ENCODE data around the gene TBL3. TPM values are rescaled to one million over a fixed set of nuclear protein-coding genes. Genes with fewer than 3 reads are reported as not detected.

TBL3 gene
- total and polyA plus RNA-seq, 9 of the 15 experiments (the other 6 are each of a cell fraction or from before 2014, with no cell fraction given) = 0.97 to 117 (median 24.5) TPM

DNA sequence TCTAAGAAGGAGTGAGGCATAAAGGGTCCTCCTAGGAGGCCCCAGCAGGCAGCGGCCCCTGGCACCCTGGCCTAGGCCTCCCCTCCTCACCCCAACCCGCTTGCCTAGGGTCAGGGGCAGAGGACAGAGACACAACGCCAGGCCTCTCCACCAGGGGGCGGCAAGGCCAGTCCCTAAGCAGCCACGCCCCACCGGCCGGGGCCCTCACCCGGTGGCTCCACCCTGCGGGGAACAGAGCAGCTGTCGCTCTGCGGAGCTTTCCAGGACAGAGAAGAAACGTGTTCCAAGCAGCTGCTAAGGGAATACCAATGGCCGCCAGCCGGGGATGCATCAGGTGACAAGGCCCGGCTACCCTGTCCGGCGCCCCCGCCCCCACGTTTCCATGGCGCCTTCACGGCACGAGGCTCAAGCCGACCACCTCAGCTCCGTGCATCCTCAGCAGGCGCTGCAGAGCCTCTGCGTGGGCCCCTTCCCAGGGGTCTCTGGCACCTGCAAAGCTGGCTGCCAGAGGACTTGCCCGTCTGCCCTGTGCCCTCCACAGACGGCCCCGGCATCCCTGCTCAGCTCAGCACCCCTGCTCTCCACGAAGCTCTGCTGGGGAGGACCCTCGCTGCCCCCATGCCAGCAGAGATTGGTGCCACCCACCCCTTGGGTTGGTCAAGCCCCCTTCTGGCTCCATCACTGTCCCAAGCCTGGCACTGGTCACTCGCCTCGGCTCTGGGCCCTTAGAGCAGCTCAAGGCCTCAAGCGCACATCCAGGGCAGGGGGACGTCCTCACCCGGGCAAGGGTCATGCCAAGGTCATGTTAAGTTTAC is 32.2 kb downstream of the TBL3 start (continued):
- TF ChIP-seq SAP30 (IDR thresholded peaks at IDR 0.05; ENCODE audit: borderline replicate concordance, insufficient read depth, low read depth, low read length, poor library complexity, severe bottlenecking) (peak; percentile 60), RBFOX2 (IDR thresholded peaks at IDR 0.05; ENCODE audit: low read depth, low read length) (peak; percentile 65), MTA3 (IDR thresholded peaks at IDR 0.05; ENCODE audit: borderline replicate concordance) (0 out of 2 replicates have a peak, but pooled peaks have one; percentile 38), RBBP5 (IDR thresholded peaks at IDR 0.05; ENCODE audit: borderline replicate concordance, insufficient read depth, low read length, poor library complexity, severe bottlenecking) (peak; percentile 29), FOXK1 (CRISPR knock-in tag; IDR thresholded peaks at IDR 0.05; ENCODE audit: borderline replicate concordance) (peak; percentile 65; the same call in 1 of the 2 replicates), KAT2B (IDR thresholded peaks at IDR 0.05; ENCODE audit: low read depth, low read length) (peak; percentile 98), HDGF (IDR thresholded peaks at IDR 0.05) (0 out of 2 replicates have a peak, but pooled peaks have one; percentile 4), ZKSCAN1 (IDR thresholded peaks at IDR 0.05; ENCODE audit: low read depth, low read length) (peak; percentile 60; the same call in 1 of the 2 replicates), KLF1 (tag; IDR thresholded peaks at IDR 0.05) (peak; percentile 57; the same call in 1 of the 2 replicates), ZFP30 (CRISPR knock-in tag; IDR thresholded peaks at IDR 0.05; ENCODE audit: borderline replicate concordance) (no peak)
- TF ChIP-seq, protein P1, sequence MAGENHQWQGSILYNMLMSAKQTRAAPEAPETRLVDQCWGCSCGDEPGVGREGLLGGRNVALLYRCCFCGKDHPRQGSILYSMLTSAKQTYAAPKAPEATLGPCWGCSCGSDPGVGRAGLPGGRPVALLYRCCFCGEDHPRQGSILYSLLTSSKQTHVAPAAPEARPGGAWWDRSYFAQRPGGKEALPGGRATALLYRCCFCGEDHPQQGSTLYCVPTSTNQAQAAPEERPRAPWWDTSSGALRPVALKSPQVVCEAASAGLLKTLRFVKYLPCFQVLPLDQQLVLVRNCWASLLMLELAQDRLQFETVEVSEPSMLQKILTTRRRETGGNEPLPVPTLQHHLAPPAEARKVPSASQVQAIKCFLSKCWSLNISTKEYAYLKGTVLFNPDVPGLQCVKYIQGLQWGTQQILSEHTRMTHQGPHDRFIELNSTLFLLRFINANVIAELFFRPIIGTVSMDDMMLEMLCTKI (IDR thresholded peaks at IDR 0.05; ENCODE audit: partially characterized antibody) = no peak
- TF ChIP-seq, protein P2, sequence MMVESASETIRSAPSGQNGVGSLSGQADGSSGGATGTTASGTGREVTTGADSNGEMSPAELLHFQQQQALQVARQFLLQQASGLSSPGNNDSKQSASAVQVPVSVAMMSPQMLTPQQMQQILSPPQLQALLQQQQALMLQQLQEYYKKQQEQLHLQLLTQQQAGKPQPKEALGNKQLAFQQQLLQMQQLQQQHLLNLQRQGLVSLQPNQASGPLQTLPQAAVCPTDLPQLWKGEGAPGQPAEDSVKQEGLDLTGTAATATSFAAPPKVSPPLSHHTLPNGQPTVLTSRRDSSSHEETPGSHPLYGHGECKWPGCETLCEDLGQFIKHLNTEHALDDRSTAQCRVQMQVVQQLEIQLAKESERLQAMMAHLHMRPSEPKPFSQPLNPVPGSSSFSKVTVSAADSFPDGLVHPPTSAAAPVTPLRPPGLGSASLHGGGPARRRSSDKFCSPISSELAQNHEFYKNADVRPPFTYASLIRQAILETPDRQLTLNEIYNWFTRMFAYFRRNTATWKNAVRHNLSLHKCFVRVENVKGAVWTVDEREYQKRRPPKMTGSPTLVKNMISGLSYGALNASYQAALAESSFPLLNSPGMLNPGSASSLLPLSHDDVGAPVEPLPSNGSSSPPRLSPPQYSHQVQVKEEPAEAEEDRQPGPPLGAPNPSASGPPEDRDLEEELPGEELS (CRISPR knock-in tag; IDR thresholded peaks at IDR 0.05; ENCODE audit: borderline replicate concordance) = peak; percentile 47; the same call in 1 of the 2 replicates
- TF ChIP-seq, protein P3, sequence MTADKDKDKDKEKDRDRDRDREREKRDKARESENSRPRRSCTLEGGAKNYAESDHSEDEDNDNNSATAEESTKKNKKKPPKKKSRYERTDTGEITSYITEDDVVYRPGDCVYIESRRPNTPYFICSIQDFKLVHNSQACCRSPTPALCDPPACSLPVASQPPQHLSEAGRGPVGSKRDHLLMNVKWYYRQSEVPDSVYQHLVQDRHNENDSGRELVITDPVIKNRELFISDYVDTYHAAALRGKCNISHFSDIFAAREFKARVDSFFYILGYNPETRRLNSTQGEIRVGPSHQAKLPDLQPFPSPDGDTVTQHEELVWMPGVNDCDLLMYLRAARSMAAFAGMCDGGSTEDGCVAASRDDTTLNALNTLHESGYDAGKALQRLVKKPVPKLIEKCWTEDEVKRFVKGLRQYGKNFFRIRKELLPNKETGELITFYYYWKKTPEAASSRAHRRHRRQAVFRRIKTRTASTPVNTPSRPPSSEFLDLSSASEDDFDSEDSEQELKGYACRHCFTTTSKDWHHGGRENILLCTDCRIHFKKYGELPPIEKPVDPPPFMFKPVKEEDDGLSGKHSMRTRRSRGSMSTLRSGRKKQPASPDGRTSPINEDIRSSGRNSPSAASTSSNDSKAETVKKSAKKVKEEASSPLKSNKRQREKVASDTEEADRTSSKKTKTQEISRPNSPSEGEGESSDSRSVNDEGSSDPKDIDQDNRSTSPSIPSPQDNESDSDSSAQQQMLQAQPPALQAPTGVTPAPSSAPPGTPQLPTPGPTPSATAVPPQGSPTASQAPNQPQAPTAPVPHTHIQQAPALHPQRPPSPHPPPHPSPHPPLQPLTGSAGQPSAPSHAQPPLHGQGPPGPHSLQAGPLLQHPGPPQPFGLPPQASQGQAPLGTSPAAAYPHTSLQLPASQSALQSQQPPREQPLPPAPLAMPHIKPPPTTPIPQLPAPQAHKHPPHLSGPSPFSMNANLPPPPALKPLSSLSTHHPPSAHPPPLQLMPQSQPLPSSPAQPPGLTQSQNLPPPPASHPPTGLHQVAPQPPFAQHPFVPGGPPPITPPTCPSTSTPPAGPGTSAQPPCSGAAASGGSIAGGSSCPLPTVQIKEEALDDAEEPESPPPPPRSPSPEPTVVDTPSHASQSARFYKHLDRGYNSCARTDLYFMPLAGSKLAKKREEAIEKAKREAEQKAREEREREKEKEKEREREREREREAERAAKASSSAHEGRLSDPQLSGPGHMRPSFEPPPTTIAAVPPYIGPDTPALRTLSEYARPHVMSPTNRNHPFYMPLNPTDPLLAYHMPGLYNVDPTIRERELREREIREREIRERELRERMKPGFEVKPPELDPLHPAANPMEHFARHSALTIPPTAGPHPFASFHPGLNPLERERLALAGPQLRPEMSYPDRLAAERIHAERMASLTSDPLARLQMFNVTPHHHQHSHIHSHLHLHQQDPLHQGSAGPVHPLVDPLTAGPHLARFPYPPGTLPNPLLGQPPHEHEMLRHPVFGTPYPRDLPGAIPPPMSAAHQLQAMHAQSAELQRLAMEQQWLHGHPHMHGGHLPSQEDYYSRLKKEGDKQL (CRISPR knock-in tag; IDR thresholded peaks at IDR 0.05; ENCODE audit: borderline replicate concordance) = no peak
- TF ChIP-seq, protein P4, sequence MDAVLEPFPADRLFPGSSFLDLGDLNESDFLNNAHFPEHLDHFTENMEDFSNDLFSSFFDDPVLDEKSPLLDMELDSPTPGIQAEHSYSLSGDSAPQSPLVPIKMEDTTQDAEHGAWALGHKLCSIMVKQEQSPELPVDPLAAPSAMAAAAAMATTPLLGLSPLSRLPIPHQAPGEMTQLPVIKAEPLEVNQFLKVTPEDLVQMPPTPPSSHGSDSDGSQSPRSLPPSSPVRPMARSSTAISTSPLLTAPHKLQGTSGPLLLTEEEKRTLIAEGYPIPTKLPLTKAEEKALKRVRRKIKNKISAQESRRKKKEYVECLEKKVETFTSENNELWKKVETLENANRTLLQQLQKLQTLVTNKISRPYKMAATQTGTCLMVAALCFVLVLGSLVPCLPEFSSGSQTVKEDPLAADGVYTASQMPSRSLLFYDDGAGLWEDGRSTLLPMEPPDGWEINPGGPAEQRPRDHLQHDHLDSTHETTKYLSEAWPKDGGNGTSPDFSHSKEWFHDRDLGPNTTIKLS (IDR thresholded peaks at IDR 0.05; ENCODE audit: borderline replicate concordance, low read depth) = 0 out of 2 replicates have a peak, but pooled peaks have one; percentile 52
